GM18519 (cell line): ENCODE results near the gene EBF4.
"Not testable (repeated sequence)": the region's sequence is repeated elsewhere in the genome, so short reads cannot be mapped to it uniquely, and the experiment has no call there.

Source experiments
- ATAC-seq: cut with Tn5 transposase; IDR thresholded peaks from one replicate; pipeline ENCODE4 v1.9.1; 2021; ENCODE audit warnings: mild to moderate bottlenecking, moderate library complexity; ENCODE audit not compliant: unreplicated experiment, low FRiP score

The EBF4 gene

GRCh38 chr20:2753461-2754040 lies 61.0 kb downstream of the EBF4 start:
- ATAC-seq: no peak

- no peak for ATAC-seq
Observed at GRCh38 chr20:2754424-2754823, 61.8 kb downstream of the EBF4 start.

GRCh38 chr20:2755451-2756055 lies 63.0 kb downstream of the EBF4 start:
- no peak for ATAC-seq

- no peak for ATAC-seq
Observed at GRCh38 chr20:2756056-2756611, 63.6 kb downstream of the EBF4 start.

GRCh38 chr20:2757001-2757400 lies 64.4 kb downstream of the EBF4 start:
- no peak for ATAC-seq

- no peak for ATAC-seq
Observed at GRCh38 chr20:2757969-2758368, 65.4 kb downstream of the EBF4 start.

- no peak for ATAC-seq
Observed at GRCh38 chr20:2759143-2759542, 66.6 kb downstream of the EBF4 start.

- ATAC-seq: no peak
Observed at GRCh38 chr20:2759603-2760296, 67.2 kb downstream of the EBF4 start.

- no peak for ATAC-seq
Observed at GRCh38 chr20:2760297-2760951, 67.8 kb downstream of the EBF4 start.

- no peak for ATAC-seq
Observed at GRCh38 chr20:2760952-2761305, 68.3 kb downstream of the EBF4 start.

GRCh38 chr20:2761885-2762284 lies 69.3 kb downstream of the EBF4 start:
- no peak for ATAC-seq

- ATAC-seq: no peak
Observed at GRCh38 chr20:2762578-2763131, 70.1 kb downstream of the EBF4 start.

- ATAC-seq: no peak
Observed at GRCh38 chr20:2763186-2763585, 70.6 kb downstream of the EBF4 start.

- ATAC-seq: no peak
Observed at GRCh38 chr20:2767768-2768631, 75.4 kb downstream of the EBF4 start.

GRCh38 chr20:2768632-2769015 lies 76.0 kb downstream of the EBF4 start:
- no peak for ATAC-seq

GRCh38 chr20:2770091-2770490 lies 77.5 kb downstream of the EBF4 start:
- not testable (repeated sequence) for ATAC-seq

GRCh38 chr20:2771631-2772080 lies 79.1 kb downstream of the EBF4 start:
- ATAC-seq: no peak

- no peak for ATAC-seq
Observed at GRCh38 chr20:2773812-2774211, 81.2 kb downstream of the EBF4 start.

- no peak for ATAC-seq
Observed at GRCh38 chr20:2775139-2775538, 82.6 kb downstream of the EBF4 start.
